H4 (cell line): ENCODE results near the gene CNTNAP1. TPM values are rescaled to one million over a fixed set of nuclear protein-coding genes. Genes with fewer than 3 reads are reported as not detected.
"Not testable (repeated sequence)": the region's sequence is repeated elsewhere in the genome, so short reads cannot be mapped to it uniquely, and the experiment has no call there.

ENCODE experiments used
- DNase-seq: peaks from one replicate; pipeline ENCODE4 v3.0.0-alpha.2; 2015; ENCODE audit warnings: low spot score
- total RNA-seq: library from RNA; depleted of rRNA; stranded (reverse); fragments of >200 nt; shearing (Covaris generic); gene quantifications from 2 replicates; pipeline ENCODE4 v1.2.3, GENCODE V29; 2014; rRNA removed

CNTNAP1 gene
- total RNA-seq, 1 experiment from 2014 or later = 6.7 TPM

GRCh38 chr17:42740699-42741098 lies 58.4 kb downstream of the CNTNAP1 start:
- no peak for DNase-seq

GRCh38 chr17:42742916-42743315 lies 60.6 kb downstream of the CNTNAP1 start:
- DNase-seq = not testable (repeated sequence)

- no peak for DNase-seq
Measured at GRCh38 chr17:42743595-42744282, 61.4 kb downstream of the CNTNAP1 start.

GRCh38 chr17:42744283-42744805 lies 62.0 kb downstream of the CNTNAP1 start:
- peak; percentile 30 for DNase-seq

GRCh38 chr17:42744806-42745617 lies 62.7 kb downstream of the CNTNAP1 start, which contains the start of gene EZH1:
Gene EZH1, minus strand, starts transcription at chr17:42745040. Its CDS starts 16,099 bp downstream, at chr17:42728941.
- peak; percentile 86 for DNase-seq

GRCh38 chr17:42748202-42748907 lies 66.0 kb downstream of the CNTNAP1 start:
- no peak for DNase-seq

- DNase-seq = no peak
Measured at GRCh38 chr17:42748908-42749798, 66.8 kb downstream of the CNTNAP1 start.

Other genes with a start within 250 kb of the CNTNAP1 start
- gene ATP6V0A1, start 223.7 kb upstream of the CNTNAP1 start, total RNA-seq = 20.7 and 21.5 TPM in 2 replicates
- 18.7 and 35.1 TPM in 2 replicates for gene NAGLU, start 146.3 kb upstream of the CNTNAP1 start, total RNA-seq
- gene HSD17B1, start 129.6 kb upstream of the CNTNAP1 start, total RNA-seq = 0.47 and 0.48 TPM in 2 replicates
- gene COASY, start 120.4 kb upstream of the CNTNAP1 start, total RNA-seq = 26.8 and 31.9 TPM in 2 replicates
- gene MLX, start 115.4 kb upstream of the CNTNAP1 start, total RNA-seq = 23.2 and 31.9 TPM in 2 replicates
- 11.9 and 12.6 TPM in 2 replicates for gene PSMC3IP, start 104.8 kb upstream of the CNTNAP1 start, total RNA-seq
- gene RETREG3, start 73.2 kb upstream of the CNTNAP1 start, total RNA-seq = 28.7 and 49.5 TPM in 2 replicates
- gene TUBG1, start 72.8 kb upstream of the CNTNAP1 start, total RNA-seq = 74.3 and 92.3 TPM in 2 replicates
- 5.5 and 7.5 TPM in 2 replicates for gene TUBG2, start 23.2 kb upstream of the CNTNAP1 start, total RNA-seq
- gene PLEKHH3, start 5.5 kb upstream of the CNTNAP1 start, total RNA-seq = 3.3 and 5.9 TPM in 2 replicates
- 0.23 and 0.74 TPM in 2 replicates for gene CCR10, start 688 bp upstream of the CNTNAP1 start, total RNA-seq
- gene EZH1, start 62.5 kb downstream of the CNTNAP1 start, total RNA-seq = 2.2 and 4.5 TPM in 2 replicates
- not detected in 2 replicates for gene RAMP2, start 78.7 kb downstream of the CNTNAP1 start, total RNA-seq
- 85.2 and 95.4 TPM in 2 replicates for gene VPS25, start 90.9 kb downstream of the CNTNAP1 start, total RNA-seq
- not detected in 2 replicates for gene WNK4, start 98.1 kb downstream of the CNTNAP1 start, total RNA-seq
- 124 and 139 TPM in 2 replicates for gene COA3, start 116.2 kb downstream of the CNTNAP1 start, total RNA-seq
- gene CNTD1, start 116.3 kb downstream of the CNTNAP1 start, total RNA-seq = not detected in 2 replicates
- 44.2 and 69.8 TPM in 2 replicates for gene BECN1, start 141.8 kb downstream of the CNTNAP1 start, total RNA-seq
- gene PSME3, start 150.9 kb downstream of the CNTNAP1 start, total RNA-seq = 109 and 113 TPM in 2 replicates
- 0.45 TPM in 1 of 2 replicates, not detected in the other for gene AOC2, start 162.0 kb downstream of the CNTNAP1 start, total RNA-seq
- 0.04 and 0.06 TPM in 2 replicates for gene AOC3, start 168.7 kb downstream of the CNTNAP1 start, total RNA-seq
- gene G6PC1, start 218.3 kb downstream of the CNTNAP1 start, total RNA-seq = not detected in 2 replicates